HepG2 (cell line): ENCODE results near the gene NECAB2. TPM values are rescaled to one million over a fixed set of nuclear protein-coding genes. Genes with fewer than 3 reads are reported as not detected.

Experiments used
- ATAC-seq: fragments of 200-7000 bp; cut with Tn5 transposase; 3 replicates; pipeline ENCODE4 v1.9.1; 2020; ENCODE audit warnings: mild to moderate bottlenecking, moderate library complexity
- BruUV-seq: library from RNA; stranded (reverse); fragments of 400-500 nt; replicated peaks from 2 replicates; lab custom pipeline; 2021; lab: Mats Ljungman, UMichigan
- CTCF ChIA-PET: fragments of 300-600 bp; formaldehyde crosslinking; extraction: SDS; loops from one replicate; lab custom pipeline; 2021; ENCODE audit warnings: low total read pairs, inconsistent platforms, low intra/inter-chr PET ratio; lab: Yijun Ruan, JAX
- POLR2A ChIA-PET: fragments of 350-600 bp; sonication (Branson Sonifier 250); formaldehyde crosslinking; loops from one replicate; lab custom pipeline; 2020; ENCODE audit warnings: antibody characterized with exemption, inconsistent platforms; lab: Yijun Ruan, JAX
- DNase-seq: peaks from one replicate; pipeline ENCODE4 v3.0.0-alpha.2; 2015; ENCODE audit warnings: low spot score
- FAIRE-seq: peaks from 3 replicates; lab custom pipeline; 2011; peaks lifted over from hg19 to GRCh38; lab: Jason Lieb, UNC
- H2AFZ ChIP-seq: one replicate; pipeline ENCODE4 v1.6.1; 2011; ENCODE audit warnings: low read length, inconsistent platforms
- H3K27ac ChIP-seq: fragments of 300-600 bp; 3 replicates; pipeline ENCODE4 v1.8.0; 2011; ENCODE audit warnings: mixed run types, mild to moderate bottlenecking, mixed read lengths, low read length, inconsistent platforms; ENCODE audit not compliant: insufficient read depth; ENCODE audit errors: extremely low read length
- H3K27me3 ChIP-seq, 2 experiments: fragments of 200-600 bp in 1 of 2; 2 replicates in 1 of 2; 3 replicates in 1 of 2; pipeline versions ENCODE4 v1.6.0 to v1.8.0; 2011; ENCODE audit warnings: low read length in 2 of 2, mild to moderate bottlenecking in 2 of 2, moderate library complexity in 2 of 2, inconsistent platforms in 1 of 2; ENCODE audit not compliant: insufficient read depth in 2 of 2, control insufficient read depth in 1 of 2
- H3K36me3 ChIP-seq, 2 experiments: fragments of 200-600 bp in 1 of 2; replicated peaks in 1 of 2; 2 replicates in 1 of 2; 3 replicates in 1 of 2; pipeline versions ENCODE4 v1.5.1 to v1.8.0; 2011; ENCODE audit warnings: low read length in 2 of 2, inconsistent platforms in 1 of 2; ENCODE audit not compliant: insufficient read depth in 2 of 2, control insufficient read depth in 1 of 2
- H3K4me1 ChIP-seq: 2 replicates; pipeline ENCODE4 v1.5.1; 2012; ENCODE audit warnings: low read length, inconsistent platforms; ENCODE audit not compliant: insufficient read depth
- H3K4me2 ChIP-seq: 2 replicates; pipeline ENCODE4 v1.6.0; 2011; ENCODE audit warnings: low read depth, low read length, inconsistent platforms
- H3K4me3 ChIP-seq, 3 experiments: fragments of 200-600 bp in 1 of 3; sonication (generic), shearing (Covaris generic) in 1 of 3; replicated peaks in 1 of 3; 2 replicates each; pipeline ENCODE4 v1.5.1; 2011 to 2016; ENCODE audit warnings: low read length in 3 of 3, inconsistent platforms in 2 of 3, low read depth in 2 of 3, mild to moderate bottlenecking in 2 of 3, control low read depth in 1 of 3, mixed read lengths in 1 of 3; ENCODE audit not compliant: insufficient read depth in 1 of 3
- H3K79me2 ChIP-seq: one replicate; pipeline ENCODE4 v1.6.1; 2011; ENCODE audit warnings: low read length, inconsistent platforms; ENCODE audit not compliant: insufficient read depth
- H3K9ac ChIP-seq: 2 replicates; pipeline ENCODE4 v1.6.0; 2011; ENCODE audit warnings: mild to moderate bottlenecking, low read depth, low read length, inconsistent platforms; ENCODE audit not compliant: insufficient read depth
- H3K9me3 ChIP-seq: 2 replicates; pipeline ENCODE4 v1.5.1; 2012; ENCODE audit warnings: mild to moderate bottlenecking, low read length
- H4K20me1 ChIP-seq: 2 replicates; pipeline ENCODE4 v1.6.0; 2011; ENCODE audit warnings: inconsistent platforms, mild to moderate bottlenecking, low read length, moderate library complexity; ENCODE audit not compliant: insufficient read depth
- FOXP1 ChIP-seq, 2 experiments: fragments of 450-650 bp in 1 of 2; IDR thresholded peaks; 2 replicates each; pipeline ENCODE4 v1.6.1; 2017 to 2018; ENCODE audit warnings: antibody characterized with exemption in 1 of 2
- HNRNPK ChIP-seq: fragments of 200-400 bp; formaldehyde crosslinking; IDR thresholded peaks from 2 replicates; pipeline ENCODE4 v1.6.1; 2018; ENCODE audit warnings: low read length, low read depth, moderate library complexity, mild to moderate bottlenecking; ENCODE audit not compliant: poor library complexity, severe bottlenecking
- NFE2L2 ChIP-seq: fragments of 150-350 bp; IDR thresholded peaks from 2 replicates; pipeline ENCODE4 v1.6.1; 2014; ENCODE audit warnings: low read length
- PCBP1 ChIP-seq: fragments of 200-400 bp; formaldehyde crosslinking; IDR thresholded peaks from 2 replicates; pipeline ENCODE4 v1.6.1; 2017; ENCODE audit warnings: mild to moderate bottlenecking, low read depth, low read length, borderline replicate concordance
- PCBP2 ChIP-seq: fragments of 200-400 bp; formaldehyde crosslinking; optimal IDR thresholded peaks from 2 replicates; pipeline ENCODE3; 2018; ENCODE audit warnings: low read length, low read depth; ENCODE audit not compliant: poor library complexity, severe bottlenecking
- TBP ChIP-seq: sonication (generic); formaldehyde crosslinking; IDR thresholded peaks from 2 replicates; pipeline ENCODE4 v1.5.0; 2020; ENCODE audit warnings: missing genetic modification reagents
- WGBS: methylation state at CpG from one replicate; pipeline ENCODE4 v1.1.6; 2017; ENCODE audit warnings: low lambda C conversion rate; 5-methylcytosine and 5-hydroxymethylcytosine counted together
- in situ Hi-C: cut with HindIII; loops from 2 replicates; pipeline ENCODE4 v1.10.0; 2017; ENCODE audit warnings: low pct_unique_long_range_greater_than_20kb; ENCODE audit not compliant: extremely low pct_ligation_motif_present
- intact Hi-C: fragments of 100-400 bp; cut with micrococcal nuclease; formaldehyde crosslinking; loops from one replicate; pipeline ENCODE4 v1.10.0; 2022; ENCODE audit not compliant: unreplicated experiment
- polyA plus RNA-seq, 8 experiments: library from polyadenylated mRNA; depleted of rRNA in 3 of 8; stranded (reverse) in 7 of 8; unstranded in 1 of 8; fragments of >200 nt; fragmentation: Illumina TruSeq in 4 of 8; extraction: Trizol in 4 of 8; gene quantifications; 2 replicates each; pipeline versions ENCODE4 v1.2.1 to v1.2.3, GENCODE V29; 2011 to 2016; ENCODE audit warnings: low read depth in 4 of 8, missing spikeins in 1 of 8, mixed read lengths in 1 of 8; ENCODE audit not compliant: insufficient read depth in 1 of 8
- total RNA-seq, 5 experiments: library from RNA; depleted of rRNA; stranded (reverse); fragments of >200 nt; fragmentation: Illumina TruSeq; extraction: Trizol; gene quantifications; 2 replicates each; pipeline ENCODE4 v1.2.3, GENCODE V29; 2016; ENCODE audit warnings: low read depth in 1 of 5
- TF ChIP-seq, protein P1 (sequence below): sonication (generic); formaldehyde crosslinking; IDR thresholded peaks from 2 replicates; pipeline ENCODE4 v1.4.0; 2020; ENCODE audit warnings: missing genetic modification reagents

Gene NECAB2
- total and polyA plus RNA-seq, 2 of the 13 experiments (the other 11 are each of a cell fraction or from before 2014, with no cell fraction given) = 0.21 to 0.49 TPM

DNA sequence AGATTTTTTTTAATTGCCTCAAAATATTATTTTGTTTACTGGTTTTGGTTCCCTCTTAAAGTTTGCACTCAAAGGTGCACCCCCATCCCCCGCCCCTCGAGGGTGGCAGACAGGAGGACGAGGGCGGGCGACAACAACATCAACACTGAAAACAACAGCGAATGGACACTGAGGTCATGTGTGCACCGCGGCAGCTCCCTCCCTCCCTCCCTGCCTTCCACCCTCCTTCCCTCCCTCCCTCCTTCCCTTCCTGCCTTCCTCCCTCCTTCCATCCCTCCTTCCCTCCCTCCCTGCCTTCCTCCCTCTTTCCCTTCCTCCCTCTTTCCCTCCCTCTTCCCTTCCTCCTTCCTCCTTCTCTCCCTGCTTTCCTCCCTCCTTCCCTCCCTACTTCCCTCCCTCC lies 16.5 kb upstream of the NECAB2 start:
- Histone ChIP-seq H3K79me2 (peaks cover 22% of the 10 kb centered on the region), H3K36me3 (peaks cover 4 to 16% of the 10 kb centered on the region in 2 experiments; a peak in 4 of 5 replicates), H3K27me3 (no peaks in the 10 kb centered on the region; a peak in 1 of 5 replicates), H3K9ac (no peak overlapping the region), H4K20me1 (peaks cover 28% of the 10 kb centered on the region)
- no peak for FAIRE-seq
- CTCF ChIA-PET = no interaction called here
- no peak for TF ChIP-seq TBP (CRISPR knock-in tag)
- peak; percentile 96; the same call in 1 of the 2 replicates for TF ChIP-seq PCBP1
- TF ChIP-seq FOXP1 (IDR thresholded peaks at IDR 0.05) = no peak
- TF ChIP-seq FOXP1 (CRISPR knock-in tag; IDR thresholded peaks at IDR 0.05) = peak; percentile 67
- TF ChIP-seq PCBP2 = peak; percentile 28
- no peak for TF ChIP-seq NFE2L2
- peak; percentile 90 for TF ChIP-seq HNRNPK
- TF ChIP-seq, protein P1, sequence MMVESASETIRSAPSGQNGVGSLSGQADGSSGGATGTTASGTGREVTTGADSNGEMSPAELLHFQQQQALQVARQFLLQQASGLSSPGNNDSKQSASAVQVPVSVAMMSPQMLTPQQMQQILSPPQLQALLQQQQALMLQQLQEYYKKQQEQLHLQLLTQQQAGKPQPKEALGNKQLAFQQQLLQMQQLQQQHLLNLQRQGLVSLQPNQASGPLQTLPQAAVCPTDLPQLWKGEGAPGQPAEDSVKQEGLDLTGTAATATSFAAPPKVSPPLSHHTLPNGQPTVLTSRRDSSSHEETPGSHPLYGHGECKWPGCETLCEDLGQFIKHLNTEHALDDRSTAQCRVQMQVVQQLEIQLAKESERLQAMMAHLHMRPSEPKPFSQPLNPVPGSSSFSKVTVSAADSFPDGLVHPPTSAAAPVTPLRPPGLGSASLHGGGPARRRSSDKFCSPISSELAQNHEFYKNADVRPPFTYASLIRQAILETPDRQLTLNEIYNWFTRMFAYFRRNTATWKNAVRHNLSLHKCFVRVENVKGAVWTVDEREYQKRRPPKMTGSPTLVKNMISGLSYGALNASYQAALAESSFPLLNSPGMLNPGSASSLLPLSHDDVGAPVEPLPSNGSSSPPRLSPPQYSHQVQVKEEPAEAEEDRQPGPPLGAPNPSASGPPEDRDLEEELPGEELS (CRISPR knock-in tag) = peak; percentile 31; the same call in 1 of the 2 replicates
- TF ChIP-seq, all 625 proteins: peak for 5
- 2% methylated on average over 8 of the region's 8 CpGs for whole genome bisulfite sequencing
- Histone ChIP-seq H3K9me3 (no peaks in the 10 kb centered on the region), H3K4me1 (peaks cover 84% of the 10 kb centered on the region), H3K4me2 (peak overlapping the region; percentile 30; the same call in 1 of the 2 replicates), H3K4me3 (no peak overlapping the region; a peak in 1 of 6 replicates), H3K27ac (no peak overlapping the region), H2AFZ (no peak overlapping the region)
- no TSS peak for BruUV-seq
- intact Hi-C loops = loop anchor here (5.0 to 10.0 kb wide), 2 partner anchors 127 to 226 kb away; no protein-coding TSS in a partner anchor
- POLR2A ChIA-PET = interaction anchor here (1.1 to 3.2 kb wide), 4 partner anchors 9 to 165 kb away, joined by 4 to 58 read pairs (median 12); partner anchors contain the start of gene MBTPS1
- DNase-seq (no peak), ATAC-seq (no peak)
- in situ Hi-C loops = loop anchor here (25.0 kb wide), 1 partner anchor 236 kb away; the partner anchor contains the start of genes ADAD2 and TAF1C
